ENCODE data around the gene RHOG.

DNA sequence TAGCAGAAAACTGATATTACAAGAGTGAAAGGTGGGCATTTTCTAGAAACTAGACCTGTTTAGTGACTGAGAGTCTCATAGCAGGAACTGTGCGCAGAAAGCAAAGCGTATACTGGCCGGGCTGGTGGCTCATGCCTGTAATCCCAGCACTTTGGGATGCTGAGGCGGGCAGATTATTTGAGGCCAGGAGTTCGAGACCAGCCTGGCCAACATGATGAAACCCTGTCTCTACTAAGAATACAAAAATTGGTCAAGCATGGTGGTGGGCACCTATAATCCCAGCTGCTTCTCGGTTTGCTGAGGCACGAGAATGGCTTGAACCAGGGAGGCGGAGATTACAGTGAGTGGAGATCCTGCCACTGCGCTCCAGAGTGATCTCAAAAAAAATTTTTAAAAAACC lies 41.6 kb downstream of the RHOG start:
- TF ChIP-seq, protein P1, sequence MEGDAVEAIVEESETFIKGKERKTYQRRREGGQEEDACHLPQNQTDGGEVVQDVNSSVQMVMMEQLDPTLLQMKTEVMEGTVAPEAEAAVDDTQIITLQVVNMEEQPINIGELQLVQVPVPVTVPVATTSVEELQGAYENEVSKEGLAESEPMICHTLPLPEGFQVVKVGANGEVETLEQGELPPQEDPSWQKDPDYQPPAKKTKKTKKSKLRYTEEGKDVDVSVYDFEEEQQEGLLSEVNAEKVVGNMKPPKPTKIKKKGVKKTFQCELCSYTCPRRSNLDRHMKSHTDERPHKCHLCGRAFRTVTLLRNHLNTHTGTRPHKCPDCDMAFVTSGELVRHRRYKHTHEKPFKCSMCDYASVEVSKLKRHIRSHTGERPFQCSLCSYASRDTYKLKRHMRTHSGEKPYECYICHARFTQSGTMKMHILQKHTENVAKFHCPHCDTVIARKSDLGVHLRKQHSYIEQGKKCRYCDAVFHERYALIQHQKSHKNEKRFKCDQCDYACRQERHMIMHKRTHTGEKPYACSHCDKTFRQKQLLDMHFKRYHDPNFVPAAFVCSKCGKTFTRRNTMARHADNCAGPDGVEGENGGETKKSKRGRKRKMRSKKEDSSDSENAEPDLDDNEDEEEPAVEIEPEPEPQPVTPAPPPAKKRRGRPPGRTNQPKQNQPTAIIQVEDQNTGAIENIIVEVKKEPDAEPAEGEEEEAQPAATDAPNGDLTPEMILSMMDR (IDR thresholded peaks at IDR 0.05; ENCODE audit: low read depth, low read length) = no peak
- TF ChIP-seq EZH2phosphoT487 (IDR thresholded peaks at IDR 0.05; ENCODE audit: low read depth) = no peak
